Upper lobe of left lung (tissue), 4 donors: Measurements from ENCODE around the gene HOXA7.

ENCODE experiments used
- POLR2A ChIP-seq, 4 donors: fragments of 450-650 bp; IDR thresholded peaks; one replicate each; pipeline ENCODE4 v1.5.1; 2016 to 2017; ENCODE audit warnings: antibody characterized with exemption in 4 of 4, mild to moderate bottlenecking in 2 of 4
- POLR2AphosphoS5 ChIP-seq, 2 donors: sonication (generic); formaldehyde crosslinking; IDR thresholded peaks; one replicate each; pipeline ENCODE4 v1.5.1; 2017; ENCODE audit warnings: antibody characterized with exemption in 2 of 2
- TF ChIP-seq, protein P1 (sequence below), 6 experiments: fragments of 450-650 bp in 4 of 6; fragments of 200-600 bp in 2 of 6; sonication (generic) in 2 of 6; IDR thresholded peaks; one replicate each; pipeline ENCODE4 v1.5.1; 2016 to 2019; ENCODE audit warnings: antibody characterized with exemption in 6 of 6

DNA sequence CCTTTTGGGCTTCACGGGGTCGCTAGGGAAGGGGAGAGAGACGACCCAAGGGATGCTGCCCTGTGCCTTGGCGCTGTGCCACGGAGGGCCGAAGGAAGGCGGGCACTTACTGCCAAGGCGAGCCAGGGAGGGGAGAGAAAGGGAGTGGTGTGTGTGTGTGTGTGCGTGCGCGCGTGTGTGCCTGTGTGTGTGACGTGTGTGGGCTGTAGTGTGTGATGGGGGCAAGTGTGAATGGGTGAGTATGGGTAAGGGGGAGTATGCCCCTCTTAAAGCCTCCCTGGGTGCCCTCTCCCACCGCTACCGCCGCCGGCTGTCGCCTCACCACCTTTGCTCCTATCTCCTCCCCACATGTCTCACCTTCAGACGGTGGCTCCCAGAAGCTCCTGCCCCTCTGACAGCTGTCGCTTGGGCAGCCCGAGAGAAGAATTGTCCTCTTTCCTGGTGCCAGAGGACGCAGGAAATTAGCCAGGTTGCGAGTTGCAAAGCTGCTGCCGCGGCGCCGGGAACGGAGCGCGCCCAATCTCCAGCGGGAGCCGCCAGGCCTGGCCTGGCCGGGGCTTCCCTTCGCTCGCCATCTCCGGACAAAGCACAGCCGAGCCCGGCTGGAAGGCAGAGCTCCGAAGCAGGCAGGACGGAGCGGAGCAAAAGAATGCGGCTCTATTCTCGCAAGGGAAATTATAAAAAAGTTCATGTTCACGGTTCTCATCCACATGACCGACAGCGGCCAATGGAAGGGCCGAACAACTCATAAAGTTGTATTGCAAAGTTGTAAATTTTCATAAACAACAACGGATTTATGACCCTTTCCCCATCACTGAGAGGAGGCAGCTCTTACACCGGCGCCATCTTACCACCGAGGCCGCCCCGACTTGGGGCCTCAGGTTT is 4.3 kb downstream of the HOXA7 start, which contains the start of gene HOXA3:
- TF ChIP-seq, protein P1, sequence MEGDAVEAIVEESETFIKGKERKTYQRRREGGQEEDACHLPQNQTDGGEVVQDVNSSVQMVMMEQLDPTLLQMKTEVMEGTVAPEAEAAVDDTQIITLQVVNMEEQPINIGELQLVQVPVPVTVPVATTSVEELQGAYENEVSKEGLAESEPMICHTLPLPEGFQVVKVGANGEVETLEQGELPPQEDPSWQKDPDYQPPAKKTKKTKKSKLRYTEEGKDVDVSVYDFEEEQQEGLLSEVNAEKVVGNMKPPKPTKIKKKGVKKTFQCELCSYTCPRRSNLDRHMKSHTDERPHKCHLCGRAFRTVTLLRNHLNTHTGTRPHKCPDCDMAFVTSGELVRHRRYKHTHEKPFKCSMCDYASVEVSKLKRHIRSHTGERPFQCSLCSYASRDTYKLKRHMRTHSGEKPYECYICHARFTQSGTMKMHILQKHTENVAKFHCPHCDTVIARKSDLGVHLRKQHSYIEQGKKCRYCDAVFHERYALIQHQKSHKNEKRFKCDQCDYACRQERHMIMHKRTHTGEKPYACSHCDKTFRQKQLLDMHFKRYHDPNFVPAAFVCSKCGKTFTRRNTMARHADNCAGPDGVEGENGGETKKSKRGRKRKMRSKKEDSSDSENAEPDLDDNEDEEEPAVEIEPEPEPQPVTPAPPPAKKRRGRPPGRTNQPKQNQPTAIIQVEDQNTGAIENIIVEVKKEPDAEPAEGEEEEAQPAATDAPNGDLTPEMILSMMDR (IDR thresholded peaks at IDR 0.05) = no peak
- TF ChIP-seq POLR2A (IDR thresholded peaks at IDR 0.05) = peak in 1 of 4 donors; percentile 17
- TF ChIP-seq POLR2AphosphoS5 (IDR thresholded peaks at IDR 0.05) = no peak
